Measurements from ENCODE around the gene MAD2L1BP.

The MAD2L1BP gene

GRCh38 chr6:43613721-43614395 lies 21.8 kb upstream of the MAD2L1BP start:
- TF ChIP-seq MYC (IDR thresholded peaks at IDR 0.05; ENCODE audit: low read depth, low read length) = no peak

GRCh38 chr6:43614396-43614730 lies 21.3 kb upstream of the MAD2L1BP start:
- no peak overlapping the region for H3K4me3 ChIP-seq (ENCODE audit: low read depth, low read length)
- no peak for TF ChIP-seq CTCF (IDR thresholded peaks at IDR 0.05; ENCODE audit: low read depth, low read length)
- no peak for TF ChIP-seq POLR2A (IDR thresholded peaks at IDR 0.05; ENCODE audit: extremely low read depth, insufficient read length)
- TF ChIP-seq MAX (IDR thresholded peaks at IDR 0.05; ENCODE audit: low read depth, low read length) = no peak
- no peak for TF ChIP-seq MYC (IDR thresholded peaks at IDR 0.05; ENCODE audit: low read depth, low read length)
- no peak for DNase-seq (ENCODE audit: low read depth)

More at GRCh38 chr6:43613721-43614395, 21.8 kb upstream of the MAD2L1BP start:
- no peak overlapping the region for H3K4me3 ChIP-seq (ENCODE audit: low read depth, low read length)
- no peak for DNase-seq (ENCODE audit: low read depth)

GRCh38 chr6:43616725-43617472 lies 18.7 kb upstream of the MAD2L1BP start:
- DNase-seq (ENCODE audit: low read depth) = no peak
- no peak overlapping the region for H3K4me3 ChIP-seq (ENCODE audit: low read depth, low read length)
- TF ChIP-seq MAX (IDR thresholded peaks at IDR 0.05; ENCODE audit: low read depth, low read length) = no peak
- no peak for TF ChIP-seq CTCF (IDR thresholded peaks at IDR 0.05; ENCODE audit: low read depth, low read length)
- TF ChIP-seq MYC (IDR thresholded peaks at IDR 0.05; ENCODE audit: low read depth, low read length) = no peak
- TF ChIP-seq POLR2A (IDR thresholded peaks at IDR 0.05; ENCODE audit: extremely low read depth, insufficient read length) = no peak

- no peak for DNase-seq (ENCODE audit: low read depth)
- no peak overlapping the region for H3K4me3 ChIP-seq (ENCODE audit: low read depth, low read length)
- no peak for TF ChIP-seq CTCF (IDR thresholded peaks at IDR 0.05; ENCODE audit: low read depth, low read length)
- no peak for TF ChIP-seq POLR2A (IDR thresholded peaks at IDR 0.05; ENCODE audit: extremely low read depth, insufficient read length)
- TF ChIP-seq MAX (IDR thresholded peaks at IDR 0.05; ENCODE audit: low read depth, low read length) = no peak
- no peak for TF ChIP-seq MYC (IDR thresholded peaks at IDR 0.05; ENCODE audit: low read depth, low read length)
Observed at GRCh38 chr6:43621078-43621835, 14.4 kb upstream of the MAD2L1BP start.

GRCh38 chr6:43621836-43622180 lies 13.8 kb upstream of the MAD2L1BP start:
- DNase-seq (ENCODE audit: low read depth) = no peak
- TF ChIP-seq POLR2A (IDR thresholded peaks at IDR 0.05; ENCODE audit: extremely low read depth, insufficient read length) (no peak), MYC (IDR thresholded peaks at IDR 0.05; ENCODE audit: low read depth, low read length) (no peak)
- no peak overlapping the region for H3K4me3 ChIP-seq (ENCODE audit: low read depth, low read length)

- no peak overlapping the region for H3K4me3 ChIP-seq (ENCODE audit: low read depth, low read length)
- DNase-seq (ENCODE audit: low read depth) = no peak
- TF ChIP-seq MYC (IDR thresholded peaks at IDR 0.05; ENCODE audit: low read depth, low read length) = no peak
- no peak for TF ChIP-seq POLR2A (IDR thresholded peaks at IDR 0.05; ENCODE audit: extremely low read depth, insufficient read length)
Observed at GRCh38 chr6:43622541-43622940, 13.1 kb upstream of the MAD2L1BP start.

- TF ChIP-seq MAX (IDR thresholded peaks at IDR 0.05; ENCODE audit: low read depth, low read length) (no peak), CTCF (IDR thresholded peaks at IDR 0.05; ENCODE audit: low read depth, low read length) (no peak), POLR2A (IDR thresholded peaks at IDR 0.05; ENCODE audit: extremely low read depth, insufficient read length) (no peak), MYC (IDR thresholded peaks at IDR 0.05; ENCODE audit: low read depth, low read length) (no peak)
- no peak for DNase-seq (ENCODE audit: low read depth)
Observed at GRCh38 chr6:43623880-43624785, 11.5 kb upstream of the MAD2L1BP start.

More at GRCh38 chr6:43623880-43624785, 11.5 kb upstream of the MAD2L1BP start:
- H3K4me3 ChIP-seq (ENCODE audit: low read depth, low read length) = no peak overlapping the region

All from NB4 (cell line).